Measurements from ENCODE around the gene NKX2-1. TPM values are rescaled to one million over a fixed set of nuclear protein-coding genes. Genes with fewer than 3 reads are reported as not detected.

The NKX2-1 gene
- total RNA-seq, 1 donor from 2014 or later: not detected

DNA sequence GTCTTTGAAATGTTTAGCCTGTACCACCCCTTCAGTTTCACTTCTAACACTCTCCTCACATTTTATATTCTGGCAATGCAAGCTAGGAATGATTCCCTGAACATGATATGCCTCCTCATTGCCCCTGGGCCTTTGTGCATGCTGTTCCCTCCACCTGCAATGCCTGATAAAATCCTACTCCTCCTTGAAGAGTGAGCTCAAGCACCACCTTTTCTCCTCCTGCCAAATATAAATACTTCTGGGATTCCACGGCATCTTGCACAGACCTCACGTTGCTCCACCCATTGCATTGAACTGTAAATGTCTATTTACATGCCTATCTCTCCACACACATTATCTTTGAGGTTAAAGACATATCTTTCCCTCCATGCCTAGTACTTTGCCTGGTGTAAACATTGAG lies 21.1 kb downstream of the NKX2-1 start:
- Mint-ChIP-seq H3K4me1 (ENCODE audit: unreplicated experiment) (peaks cover 3% of the 10 kb centered on the region), H3K27ac (ENCODE audit: unreplicated experiment) (no peak overlapping the region), H3K27me3 (ENCODE audit: unreplicated experiment) (peaks cover 7% of the 10 kb centered on the region), H3K9me3 (ENCODE audit: unreplicated experiment) (no peaks in the 10 kb centered on the region), H3K4me3 (ENCODE audit: unreplicated experiment) (no peak overlapping the region), H3K36me3 (ENCODE audit: low read depth, unreplicated experiment) (no peaks in the 10 kb centered on the region)
- TF ChIP-seq, protein P1, sequence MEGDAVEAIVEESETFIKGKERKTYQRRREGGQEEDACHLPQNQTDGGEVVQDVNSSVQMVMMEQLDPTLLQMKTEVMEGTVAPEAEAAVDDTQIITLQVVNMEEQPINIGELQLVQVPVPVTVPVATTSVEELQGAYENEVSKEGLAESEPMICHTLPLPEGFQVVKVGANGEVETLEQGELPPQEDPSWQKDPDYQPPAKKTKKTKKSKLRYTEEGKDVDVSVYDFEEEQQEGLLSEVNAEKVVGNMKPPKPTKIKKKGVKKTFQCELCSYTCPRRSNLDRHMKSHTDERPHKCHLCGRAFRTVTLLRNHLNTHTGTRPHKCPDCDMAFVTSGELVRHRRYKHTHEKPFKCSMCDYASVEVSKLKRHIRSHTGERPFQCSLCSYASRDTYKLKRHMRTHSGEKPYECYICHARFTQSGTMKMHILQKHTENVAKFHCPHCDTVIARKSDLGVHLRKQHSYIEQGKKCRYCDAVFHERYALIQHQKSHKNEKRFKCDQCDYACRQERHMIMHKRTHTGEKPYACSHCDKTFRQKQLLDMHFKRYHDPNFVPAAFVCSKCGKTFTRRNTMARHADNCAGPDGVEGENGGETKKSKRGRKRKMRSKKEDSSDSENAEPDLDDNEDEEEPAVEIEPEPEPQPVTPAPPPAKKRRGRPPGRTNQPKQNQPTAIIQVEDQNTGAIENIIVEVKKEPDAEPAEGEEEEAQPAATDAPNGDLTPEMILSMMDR (IDR thresholded peaks at IDR 0.05; ENCODE audit: unreplicated experiment): no peak
- no peak for DNase-seq (ENCODE audit: low spot score)

DNA sequence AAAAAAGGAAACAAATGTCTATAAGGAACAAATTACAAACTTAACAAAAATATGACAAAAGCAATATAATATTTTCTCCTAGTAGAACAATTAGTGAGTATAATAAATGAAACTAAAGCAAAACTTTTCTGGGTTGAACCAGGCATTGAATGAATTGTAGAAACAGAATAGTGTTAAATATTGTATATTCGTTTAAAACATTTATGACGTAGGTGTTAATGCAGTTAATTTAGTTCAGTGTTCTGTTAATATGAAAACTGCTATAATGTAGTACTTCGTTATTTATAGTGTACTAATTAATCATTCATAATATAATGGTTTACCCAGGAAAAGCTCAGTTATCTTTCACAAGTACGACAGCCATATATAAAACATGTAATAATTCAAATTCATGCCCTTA lies 23.7 kb downstream of the NKX2-1 start:
- Mint-ChIP-seq H3K36me3 (ENCODE audit: low read depth, unreplicated experiment) (no peaks in the 10 kb centered on the region), H3K4me3 (ENCODE audit: unreplicated experiment) (no peak overlapping the region), H3K4me1 (ENCODE audit: unreplicated experiment) (peaks cover 4% of the 10 kb centered on the region), H3K27ac (ENCODE audit: unreplicated experiment) (no peak overlapping the region), H3K9me3 (ENCODE audit: unreplicated experiment) (no peaks in the 10 kb centered on the region), H3K27me3 (ENCODE audit: unreplicated experiment) (no peaks in the 10 kb centered on the region)
- no peak for DNase-seq (ENCODE audit: low spot score)
- TF ChIP-seq, protein P1 (IDR thresholded peaks at IDR 0.05; ENCODE audit: unreplicated experiment): no peak

DNA sequence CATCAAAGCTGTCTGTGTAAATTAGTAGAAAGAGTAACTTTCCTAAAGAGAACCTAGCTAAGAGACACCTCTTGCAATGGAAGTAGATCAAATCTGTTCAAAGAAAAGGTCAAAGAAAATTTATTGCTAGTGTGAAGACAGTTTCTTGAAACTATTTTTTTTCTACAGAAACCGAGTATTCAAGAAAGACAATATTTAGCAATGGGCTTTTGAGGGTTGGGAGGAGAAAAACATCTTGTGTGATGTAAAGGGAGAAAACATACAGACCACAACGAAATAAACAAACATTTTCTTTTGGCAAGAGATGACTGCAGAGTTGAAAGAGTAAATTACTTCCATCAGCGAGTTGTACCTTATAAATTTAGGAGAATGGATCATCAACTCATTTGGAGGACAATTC lies 24.4 kb downstream of the NKX2-1 start:
- DNase-seq (ENCODE audit: low spot score): no peak
- no peaks in the 10 kb centered on the region for H3K27me3 Mint-ChIP-seq (ENCODE audit: unreplicated experiment)
- TF ChIP-seq, protein P1 (IDR thresholded peaks at IDR 0.05; ENCODE audit: unreplicated experiment): no peak
- no peak overlapping the region for H3K4me3 Mint-ChIP-seq (ENCODE audit: unreplicated experiment)
- no peaks in the 10 kb centered on the region for H3K36me3 Mint-ChIP-seq (ENCODE audit: low read depth, unreplicated experiment)
- H3K9me3 Mint-ChIP-seq (ENCODE audit: unreplicated experiment): no peaks in the 10 kb centered on the region
- no peak overlapping the region for H3K27ac Mint-ChIP-seq (ENCODE audit: unreplicated experiment)
- H3K4me1 Mint-ChIP-seq (ENCODE audit: unreplicated experiment): peaks cover 4% of the 10 kb centered on the region

DNA sequence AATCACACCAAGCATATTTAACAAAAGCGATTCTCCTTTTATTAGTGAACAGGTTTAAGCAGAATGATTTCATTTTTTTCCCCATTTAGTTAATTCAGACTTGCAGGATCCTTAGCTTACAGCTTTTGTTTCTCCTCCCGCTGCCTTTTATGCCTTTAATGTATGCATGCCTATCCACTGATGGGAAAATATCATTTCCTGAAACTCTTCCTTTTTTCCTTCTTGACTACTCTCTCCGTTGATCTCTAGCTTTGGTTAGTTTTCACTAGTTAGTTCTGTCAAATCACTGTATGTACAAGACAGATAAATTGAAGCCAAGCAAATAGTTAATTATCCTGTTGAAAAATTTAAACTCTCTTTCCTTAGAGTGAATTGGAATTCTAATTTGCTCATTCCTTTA lies 26.3 kb downstream of the NKX2-1 start:
- Mint-ChIP-seq H3K4me1 (ENCODE audit: unreplicated experiment) (peaks cover 4% of the 10 kb centered on the region), H3K27me3 (ENCODE audit: unreplicated experiment) (no peaks in the 10 kb centered on the region), H3K9me3 (ENCODE audit: unreplicated experiment) (no peaks in the 10 kb centered on the region), H3K36me3 (ENCODE audit: low read depth, unreplicated experiment) (no peaks in the 10 kb centered on the region), H3K4me3 (ENCODE audit: unreplicated experiment) (no peak overlapping the region), H3K27ac (ENCODE audit: unreplicated experiment) (no peak overlapping the region)
- TF ChIP-seq, protein P1 (IDR thresholded peaks at IDR 0.05; ENCODE audit: unreplicated experiment): no peak
- no peak for DNase-seq (ENCODE audit: low spot score)

DNA sequence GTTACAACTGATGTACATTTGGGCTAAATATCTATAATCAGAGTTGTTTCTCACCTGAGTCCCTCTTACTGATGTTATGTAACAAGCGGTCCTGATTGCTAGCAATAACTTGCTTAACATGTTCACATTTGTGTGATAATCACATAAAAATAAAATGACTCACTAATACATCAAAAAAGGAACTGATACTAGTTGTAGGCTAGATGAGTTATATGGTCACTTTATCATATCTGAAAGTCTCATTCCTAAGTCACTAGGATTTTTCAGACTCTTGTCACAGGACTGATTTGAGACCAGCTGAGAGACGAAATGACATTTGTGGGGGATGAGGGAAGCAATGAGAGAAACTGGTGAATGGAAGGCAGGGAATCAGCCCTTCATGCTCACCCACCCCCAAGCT lies 34.3 kb downstream of the NKX2-1 start:
- no peak for DNase-seq (ENCODE audit: low spot score)
- H3K27me3 Mint-ChIP-seq (ENCODE audit: unreplicated experiment): peaks cover 1% of the 10 kb centered on the region
- no peak overlapping the region for H3K4me3 Mint-ChIP-seq (ENCODE audit: unreplicated experiment)
- H3K36me3 Mint-ChIP-seq (ENCODE audit: low read depth, unreplicated experiment): no peaks in the 10 kb centered on the region
- H3K4me1 Mint-ChIP-seq (ENCODE audit: unreplicated experiment): no peaks in the 10 kb centered on the region
- no peak overlapping the region for H3K27ac Mint-ChIP-seq (ENCODE audit: unreplicated experiment)
- H3K9me3 Mint-ChIP-seq (ENCODE audit: unreplicated experiment): no peaks in the 10 kb centered on the region
- TF ChIP-seq, protein P1 (IDR thresholded peaks at IDR 0.05; ENCODE audit: unreplicated experiment): no peak

All from endothelial cell (in vitro differentiated cells).